HG03045 (cell line): ENCODE measurements around the gene UGT1A4.

Experiments
- ATAC-seq: cut with Tn5 transposase; IDR thresholded peaks from one replicate; pipeline ENCODE4 v1.9.1; 2021; ENCODE audit warnings: mild to moderate bottlenecking, moderate library complexity; ENCODE audit not compliant: unreplicated experiment

The UGT1A4 gene

GRCh38 chr2:233807966-233808935, 89.7 kb downstream of the UGT1A4 start:
- no peak for ATAC-seq

DNA sequence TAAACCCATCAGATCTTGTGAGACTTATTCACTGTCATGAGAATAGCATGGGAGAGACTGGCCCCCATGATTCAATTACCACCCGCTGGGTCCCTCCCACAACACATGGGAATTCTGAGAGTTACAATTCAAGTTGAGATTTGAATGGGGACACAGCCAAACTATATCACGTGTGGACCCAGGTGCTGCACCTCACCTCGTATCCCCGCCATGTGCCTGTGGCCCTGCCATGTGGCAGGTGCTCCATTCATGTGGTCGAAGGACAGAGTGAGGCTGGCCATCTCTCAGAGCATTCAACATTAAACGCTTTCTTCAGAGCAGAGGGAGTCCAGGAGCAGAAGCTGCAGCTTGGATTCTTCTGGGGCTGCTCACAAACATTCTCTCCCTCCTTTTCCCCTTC, 91.8 kb downstream of the UGT1A4 start:
- no peak for ATAC-seq

- no peak for ATAC-seq
These were observed 92.6 kb downstream of the UGT1A4 start for GRCh38 chr2:233811087-233811486.

DNA sequence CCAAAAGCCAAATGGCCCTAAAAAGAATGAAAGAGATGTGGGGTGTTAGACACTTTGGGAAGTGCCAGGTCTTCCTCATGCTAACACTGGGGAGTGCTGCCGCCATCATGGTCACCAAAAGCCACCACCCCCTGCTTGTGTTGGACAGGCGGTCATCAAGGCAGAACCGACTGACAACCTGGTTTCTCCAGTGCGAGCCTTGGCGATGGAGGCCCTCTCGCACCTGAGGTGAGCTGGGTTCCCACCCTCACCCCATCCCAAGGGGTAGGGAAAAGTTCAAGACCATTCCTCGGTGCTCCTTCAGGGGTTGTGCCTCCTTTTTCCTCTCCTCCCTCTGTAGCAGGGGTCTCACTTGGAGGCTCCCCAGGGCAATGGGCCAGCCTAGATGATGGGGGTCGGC, 93.2 kb downstream of the UGT1A4 start:
- ATAC-seq, result no peak

- ATAC-seq, result no peak
These were observed 94.9 kb downstream of the UGT1A4 start for GRCh38 chr2:233813236-233814055.

- ATAC-seq, result no peak
These were observed 95.7 kb downstream of the UGT1A4 start for GRCh38 chr2:233814056-233814835.

- ATAC-seq, result no peak
These were observed 97.3 kb downstream of the UGT1A4 start for GRCh38 chr2:233815861-233816260.

- ATAC-seq, result no peak
These were observed 97.8 kb downstream of the UGT1A4 start for GRCh38 chr2:233816334-233816733.

- ATAC-seq, result no peak
These were observed 98.2 kb downstream of the UGT1A4 start for GRCh38 chr2:233816771-233817170.

DNA sequence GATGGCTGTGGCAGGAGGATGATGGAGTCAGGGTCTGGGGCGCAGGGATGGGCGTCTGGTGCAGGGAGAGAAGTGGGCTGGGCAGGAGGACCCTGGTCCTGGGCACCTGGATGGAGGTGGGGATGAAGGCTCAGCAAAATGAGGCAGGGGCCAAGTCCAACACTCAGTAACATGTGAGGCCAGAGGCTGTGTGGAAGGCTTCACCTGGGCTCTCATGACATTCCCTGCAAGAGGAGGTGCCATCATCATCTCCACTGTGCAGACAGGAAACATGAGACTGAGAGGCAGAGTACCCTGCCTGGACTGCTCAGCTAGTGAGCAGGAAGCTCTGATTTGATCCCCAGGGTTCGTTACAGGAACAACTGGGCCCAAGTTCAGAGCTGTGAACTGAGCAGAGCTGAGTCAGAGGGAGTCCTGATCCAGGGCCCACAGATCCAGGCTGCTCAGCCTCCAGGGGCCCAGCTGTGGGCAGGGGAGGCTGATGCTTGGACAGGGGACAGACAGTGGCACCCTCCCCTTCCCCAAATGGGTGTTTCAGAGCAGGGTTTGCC, 98.9 kb downstream of the UGT1A4 start:
- ATAC-seq, result no peak

GRCh38 chr2:233817995-233818638, 99.6 kb downstream of the UGT1A4 start:
- no peak for ATAC-seq

DNA sequence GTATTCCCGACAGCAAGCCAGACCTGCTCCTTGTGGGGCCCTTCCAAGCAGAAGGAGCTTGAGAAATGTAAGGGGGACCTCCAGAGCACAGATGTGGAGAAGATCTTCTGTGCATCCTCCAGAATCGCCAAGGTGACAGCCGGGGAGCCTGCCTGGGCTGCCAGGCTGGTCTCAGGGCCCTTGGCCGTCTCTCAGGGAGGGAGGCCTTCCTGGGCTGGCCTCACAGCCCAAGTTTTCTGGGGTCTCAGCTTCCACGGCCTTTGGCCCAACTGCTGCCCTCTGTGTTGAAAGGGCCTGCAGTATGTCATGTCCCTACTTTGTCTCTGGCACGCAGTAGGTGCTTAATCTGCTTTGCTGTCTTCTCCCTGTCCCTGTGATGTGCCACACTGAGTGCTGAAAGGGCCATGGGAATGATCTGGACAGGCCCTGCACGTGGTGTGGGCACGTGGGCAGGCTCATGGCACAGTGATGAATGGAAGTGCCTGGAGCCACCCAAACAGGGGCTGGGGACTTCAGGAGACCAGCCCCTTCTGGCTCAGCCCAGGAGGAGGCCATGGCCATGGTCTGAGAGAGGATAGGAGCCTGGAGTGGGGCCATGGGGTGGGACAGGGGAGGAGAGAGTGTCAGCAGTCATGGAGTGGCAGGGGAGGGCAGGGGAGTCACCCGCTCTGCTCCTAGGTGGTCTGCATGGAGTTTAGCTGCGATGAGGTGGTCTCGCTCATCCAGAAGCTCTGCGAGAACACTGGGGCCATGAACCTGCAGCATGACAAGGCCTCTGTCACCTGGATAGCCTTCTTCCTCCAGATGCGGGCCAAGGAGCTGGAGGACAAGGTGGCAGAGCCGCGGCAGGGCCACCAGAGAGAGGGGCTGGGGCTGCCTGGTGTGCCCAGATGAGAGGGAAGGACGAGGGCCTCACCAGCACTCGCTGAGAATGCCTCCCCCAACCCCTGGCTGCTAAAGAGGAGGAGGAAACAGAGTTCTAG, 100.4 kb downstream of the UGT1A4 start:
- no peak for ATAC-seq

DNA sequence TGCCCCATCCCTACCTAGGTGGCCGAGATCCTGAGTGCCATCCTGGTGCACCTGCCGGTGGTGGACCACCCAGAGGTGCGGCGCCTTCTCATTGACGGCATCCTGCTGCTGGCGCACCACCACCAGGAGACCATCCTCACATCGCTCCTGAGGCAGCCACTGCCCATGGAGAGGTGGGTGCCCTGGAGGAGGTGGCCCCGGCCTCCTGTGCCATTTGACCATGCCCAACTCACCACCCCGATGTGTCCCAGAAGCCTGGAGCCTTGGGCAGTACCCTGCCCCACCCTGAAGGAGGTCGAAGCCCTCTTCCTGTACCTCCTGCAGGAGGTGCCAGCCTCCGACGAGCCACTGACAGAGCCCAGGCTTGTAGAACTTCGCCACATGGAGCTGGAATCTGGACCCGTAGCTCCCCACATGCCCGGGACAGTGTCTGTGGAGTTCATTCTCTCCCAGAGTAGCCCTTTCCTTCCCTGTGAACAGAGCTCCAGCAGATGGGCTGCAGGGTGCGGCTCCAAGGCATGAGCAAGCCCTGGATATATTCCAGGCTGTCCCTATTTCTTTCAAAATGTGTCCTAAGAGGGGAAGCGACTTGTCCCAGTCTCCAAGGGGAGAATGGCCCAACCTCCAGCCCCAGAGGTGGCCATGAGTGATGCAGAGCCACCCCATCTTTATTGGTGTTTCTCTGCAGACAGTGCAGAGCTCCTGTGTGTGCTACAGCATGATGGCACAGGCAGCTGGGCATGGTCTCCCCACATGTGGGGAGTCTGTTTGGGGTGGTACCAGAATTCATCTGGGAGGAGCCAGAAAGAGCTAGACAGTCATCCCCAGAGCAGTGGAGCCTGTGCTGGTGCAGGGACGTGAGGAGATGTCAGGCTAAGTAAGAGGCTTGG, 101.6 kb downstream of the UGT1A4 start:
- ATAC-seq, result no peak

- no peak for ATAC-seq
These were observed 102.2 kb downstream of the UGT1A4 start for GRCh38 chr2:233820774-233821105.

DNA sequence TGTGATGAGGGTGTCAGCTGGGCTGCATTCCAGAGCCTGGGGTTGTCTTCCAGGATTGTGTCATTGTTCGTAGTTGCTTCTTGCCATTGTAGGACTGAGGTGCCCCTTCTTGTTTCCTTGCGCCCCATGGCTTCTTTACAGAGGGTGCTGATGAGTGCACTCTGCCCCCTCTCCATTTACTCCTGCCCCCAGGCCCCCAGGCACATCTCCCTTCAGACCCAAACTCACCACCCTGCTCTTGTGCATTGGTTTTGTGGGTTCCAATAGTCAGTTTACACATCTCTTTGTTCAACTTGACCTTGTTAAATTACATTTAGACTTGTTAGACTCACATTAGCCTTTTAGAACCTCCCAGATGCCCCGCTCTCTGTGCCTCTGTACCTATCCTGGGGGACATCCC, 102.7 kb downstream of the UGT1A4 start:
- no peak for ATAC-seq

- ATAC-seq, result no peak
These were observed 103.2 kb downstream of the UGT1A4 start for GRCh38 chr2:233821709-233822100.

GRCh38 chr2:233822101-233822771, 103.7 kb downstream of the UGT1A4 start:
- ATAC-seq, result no peak
